ENCODE data around the gene EVPL. TPM values are rescaled to one million over a fixed set of nuclear protein-coding genes. Genes with fewer than 3 reads are reported as not detected.

EVPL gene
- total and polyA plus RNA-seq, 10 of the 15 experiments (the other 5 are each of a cell fraction or from before 2014, with no cell fraction given) = 0.03 TPM; not detected in 9

DNA sequence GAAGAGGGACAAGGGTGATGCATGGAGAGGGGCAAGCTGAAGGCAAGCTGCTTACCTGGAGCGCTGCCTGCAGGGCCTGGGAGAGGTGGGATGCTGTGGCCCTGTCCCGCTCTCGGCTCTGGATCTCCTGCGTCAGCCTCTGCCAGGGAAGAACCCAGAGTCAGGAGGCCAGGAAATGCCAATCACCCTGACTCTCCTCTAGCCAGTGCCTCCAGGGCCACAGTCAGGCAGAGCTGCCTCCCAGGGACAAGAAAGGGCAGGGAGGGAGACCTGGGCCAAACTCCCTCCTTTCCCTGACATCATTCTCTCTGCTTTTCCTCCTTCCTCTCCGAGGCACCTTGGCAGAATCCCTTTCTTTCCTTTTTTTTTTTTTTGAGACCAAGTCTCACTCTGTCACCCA lies 15.2 kb downstream of the EVPL start:
- no peaks in the 10 kb centered on the region for H3K27me3 ChIP-seq (replicated peaks in 1 of 2; ENCODE audit: control insufficient read depth in 2 of 2, insufficient read depth in 2 of 2, low read length in 1 of 2)
- TF ChIP-seq NFIC (IDR thresholded peaks at IDR 0.05; ENCODE audit: low read depth, low read length) = no peak
- no peak for TF ChIP-seq FOS (IDR thresholded peaks at IDR 0.05; ENCODE audit: borderline replicate concordance, extremely low read depth, insufficient read length)
- no peak for TF ChIP-seq FOXM1 (IDR thresholded peaks at IDR 0.05; ENCODE audit: low read depth, low read length)
- no peak for TF ChIP-seq NRF1 (conservative IDR thresholded peaks at IDR 0.05; ENCODE audit: low read depth, low read length)
- TF ChIP-seq PML (IDR thresholded peaks at IDR 0.05; ENCODE audit: low read length) = no peak
- no peak for TF ChIP-seq MEF2A (IDR thresholded peaks at IDR 0.05; ENCODE audit: insufficient read depth, low read depth, low read length)
- no peak for TF ChIP-seq YBX1 (IDR thresholded peaks at IDR 0.05)
- TF ChIP-seq, protein P1, sequence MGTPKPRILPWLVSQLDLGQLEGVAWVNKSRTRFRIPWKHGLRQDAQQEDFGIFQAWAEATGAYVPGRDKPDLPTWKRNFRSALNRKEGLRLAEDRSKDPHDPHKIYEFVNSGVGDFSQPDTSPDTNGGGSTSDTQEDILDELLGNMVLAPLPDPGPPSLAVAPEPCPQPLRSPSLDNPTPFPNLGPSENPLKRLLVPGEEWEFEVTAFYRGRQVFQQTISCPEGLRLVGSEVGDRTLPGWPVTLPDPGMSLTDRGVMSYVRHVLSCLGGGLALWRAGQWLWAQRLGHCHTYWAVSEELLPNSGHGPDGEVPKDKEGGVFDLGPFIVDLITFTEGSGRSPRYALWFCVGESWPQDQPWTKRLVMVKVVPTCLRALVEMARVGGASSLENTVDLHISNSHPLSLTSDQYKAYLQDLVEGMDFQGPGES (IDR thresholded peaks at IDR 0.05) = no peak
- TF ChIP-seq, protein P2, sequence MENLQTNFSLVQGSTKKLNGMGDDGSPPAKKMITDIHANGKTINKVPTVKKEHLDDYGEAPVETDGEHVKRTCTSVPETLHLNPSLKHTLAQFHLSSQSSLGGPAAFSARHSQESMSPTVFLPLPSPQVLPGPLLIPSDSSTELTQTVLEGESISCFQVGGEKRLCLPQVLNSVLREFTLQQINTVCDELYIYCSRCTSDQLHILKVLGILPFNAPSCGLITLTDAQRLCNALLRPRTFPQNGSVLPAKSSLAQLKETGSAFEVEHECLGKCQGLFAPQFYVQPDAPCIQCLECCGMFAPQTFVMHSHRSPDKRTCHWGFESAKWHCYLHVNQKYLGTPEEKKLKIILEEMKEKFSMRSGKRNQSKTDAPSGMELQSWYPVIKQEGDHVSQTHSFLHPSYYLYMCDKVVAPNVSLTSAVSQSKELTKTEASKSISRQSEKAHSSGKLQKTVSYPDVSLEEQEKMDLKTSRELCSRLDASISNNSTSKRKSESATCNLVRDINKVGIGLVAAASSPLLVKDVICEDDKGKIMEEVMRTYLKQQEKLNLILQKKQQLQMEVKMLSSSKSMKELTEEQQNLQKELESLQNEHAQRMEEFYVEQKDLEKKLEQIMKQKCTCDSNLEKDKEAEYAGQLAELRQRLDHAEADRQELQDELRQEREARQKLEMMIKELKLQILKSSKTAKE (IDR thresholded peaks at IDR 0.05; ENCODE audit: low read depth, poor library complexity, severe bottlenecking) = no peak
- no peak for DNase-seq (ENCODE audit: low read depth, low spot score)
- SMC1A ChIA-PET (ENCODE audit: uncharacterized antibody, unreplicated experiment) = no interaction called here
- H3K9me3 ChIP-seq (replicated peaks; ENCODE audit: control insufficient read depth, insufficient read depth, low read length) = no peaks in the 10 kb centered on the region
- H3K4me3 ChIP-seq = no peak overlapping the region
- 47% methylated on average over 5 of the region's 5 CpGs for WGBS (ENCODE audit: insufficient coverage, insufficient replicate concordance, low lambda C conversion rate, missing lambda C conversion rate)
- H3K9ac ChIP-seq (ENCODE audit: control insufficient read depth, insufficient read depth, low read length) = no peak overlapping the region
- H3K27ac ChIP-seq (ENCODE audit: control insufficient read depth, insufficient read depth) = no peak overlapping the region
- H3K79me2 ChIP-seq (ENCODE audit: control insufficient read depth, insufficient read depth, low read length) = no peaks in the 10 kb centered on the region
- H2AFZ ChIP-seq (ENCODE audit: control insufficient read depth, low read depth, low read length) = no peak overlapping the region
- no peaks in the 10 kb centered on the region for H3K4me1 ChIP-seq (ENCODE audit: control insufficient read depth, insufficient read depth, low read length)
- BruUV-seq (replicated peaks) = no TSS peak
- no peak for FAIRE-seq
- CTCF ChIA-PET = interaction anchor here (0.7 to 12.8 kb wide), 5 partner anchors 11 to 263 kb away, joined by 3 to 128 read pairs (median 4); partner anchors contain the start of genes CDK3 and MRPL38
- in situ Hi-C loops (cut with MboI) = loop anchor here (5.0 kb wide), 1 partner anchor 280 kb away; no protein-coding TSS in a partner anchor
- no peaks in the 10 kb centered on the region for H4K20me1 ChIP-seq (ENCODE audit: control insufficient read depth, insufficient read depth)
- intact Hi-C loops (cut with micrococcal nuclease; ENCODE audit: unreplicated experiment) = no loop called here
- no peak overlapping the region for H3K4me2 ChIP-seq (ENCODE audit: control insufficient read depth, insufficient read depth)
- RAD21 ChIA-PET (ENCODE audit: unreplicated experiment) = interaction anchor here (0.8 to 0.9 kb wide), 2 partner anchors 170 to 287 kb away, joined by 3 to 4 read pairs; no protein-coding TSS in a partner anchor
- H3K36me3 ChIP-seq (ENCODE audit: control insufficient read depth in 2 of 2, insufficient read depth in 2 of 2, low read length in 1 of 2) = no peaks in the 10 kb centered on the region
- POLR2A ChIA-PET = no interaction called here
- ATAC-seq = no peak

Measured in GM12878 (cell line).